SK-N-SH (cell line): Measurements from ENCODE around the gene GNG12. TPM values are rescaled to one million over a fixed set of nuclear protein-coding genes. Genes with fewer than 3 reads are reported as not detected.

Source experiments
- CTCF ChIA-PET: fragments of 300-600, 350-600 bp; formaldehyde crosslinking; extraction: SDS; loops from one replicate; lab custom pipeline; 2021; lab: Yijun Ruan, JAX
- POLR2A ChIA-PET: fragments of 350-600 bp; sonication (Branson Sonifier 250); formaldehyde crosslinking; extraction: SDS; loops from one replicate; lab custom pipeline; 2020; ENCODE audit warnings: antibody characterized with exemption, inconsistent platforms; lab: Yijun Ruan, JAX
- DNase-seq: peaks from one replicate; pipeline ENCODE4 v3.0.0; 2012
- H2AFZ ChIP-seq: fragments of 200-600 bp; sonication (generic); 2 replicates; pipeline ENCODE4 v1.8.1; 2016; ENCODE audit warnings: antibody characterized with exemption, mild to moderate bottlenecking, low read depth
- H3F3A ChIP-seq: fragments of 200-600 bp; sonication (generic); replicated peaks from 2 replicates; pipeline ENCODE3; 2016; ENCODE audit warnings: antibody characterized with exemption, mild to moderate bottlenecking; ENCODE audit not compliant: insufficient read depth
- H3K27ac ChIP-seq, 2 experiments: fragments of 200-500 bp in 1 of 2; fragments of 200-600 bp in 1 of 2; sonication (Bioruptor generic) in 1 of 2; sonication (generic), shearing (Covaris generic) in 1 of 2; 2 replicates each; pipeline versions ENCODE4 v1.5.1 to v1.6.1; 2014 to 2016; ENCODE audit warnings: low read depth in 2 of 2, inconsistent platforms in 1 of 2, low read length in 1 of 2, mild to moderate bottlenecking in 1 of 2, mixed read lengths in 1 of 2
- H3K27me3 ChIP-seq: fragments of 200-600 bp; sonication (generic), shearing (Covaris generic); 2 replicates; pipeline ENCODE4 v1.6.1; 2016; ENCODE audit warnings: mixed run types; ENCODE audit not compliant: insufficient read depth
- H3K36me3 ChIP-seq, 2 experiments: fragments of 200-500 bp in 1 of 2; fragments of 200-600 bp in 1 of 2; sonication (Bioruptor generic) in 1 of 2; sonication (generic) in 1 of 2; replicated peaks in 1 of 2; 2 replicates each; pipeline versions ENCODE3 to v1.5.1; 2014 to 2016; ENCODE audit warnings: low read length in 1 of 2, mild to moderate bottlenecking in 1 of 2; ENCODE audit not compliant: insufficient read depth in 2 of 2, control insufficient read depth in 1 of 2
- H3K4me1 ChIP-seq, 2 experiments: fragments of 200-500 bp in 1 of 2; fragments of 200-600 bp in 1 of 2; sonication (Bioruptor generic) in 1 of 2; sonication (generic), shearing (Covaris generic) in 1 of 2; 2 replicates each; pipeline versions ENCODE4 v1.5.1 to v1.6.1; 2014 to 2016; ENCODE audit warnings: low read depth in 1 of 2, low read length in 1 of 2, mixed run types in 1 of 2; ENCODE audit not compliant: insufficient read depth in 2 of 2, control insufficient read depth in 1 of 2
- H3K4me2 ChIP-seq: fragments of 200-600 bp; sonication (generic), shearing (Covaris generic); 2 replicates; pipeline ENCODE4 v1.6.1; 2017; ENCODE audit warnings: mixed run types
- H3K4me3 ChIP-seq, 2 experiments: fragments of 200-500 bp in 1 of 2; fragments of 200-600 bp in 1 of 2; sonication (Bioruptor generic) in 1 of 2; sonication (generic), shearing (Covaris generic) in 1 of 2; 2 replicates each; pipeline versions ENCODE4 v1.5.1 to v1.8.1; 2014 to 2016; ENCODE audit warnings: low read depth in 2 of 2, inconsistent platforms in 1 of 2, low read length in 1 of 2, mild to moderate bottlenecking in 1 of 2, mixed read lengths in 1 of 2, moderate library complexity in 1 of 2
- H3K79me2 ChIP-seq: fragments of 200-600 bp; sonication (generic); 2 replicates; pipeline ENCODE4 v1.8.1; 2017; ENCODE audit warnings: mild to moderate bottlenecking; ENCODE audit not compliant: insufficient read depth
- H3K9ac ChIP-seq: fragments of 200-600 bp; sonication (generic); 2 replicates; pipeline ENCODE4 v1.6.1; 2017; ENCODE audit warnings: mixed run types
- H3K9me2 ChIP-seq: fragments of 200-600 bp; sonication (generic); 2 replicates; pipeline ENCODE4 v1.6.1; 2017; ENCODE audit warnings: mixed run types
- H3K9me3 ChIP-seq: fragments of 200-600 bp; sonication (generic); 2 replicates; pipeline ENCODE4 v1.6.1; 2017; ENCODE audit warnings: mixed run types, mild to moderate bottlenecking, moderate library complexity
- H4K20me1 ChIP-seq: fragments of 200-600 bp; sonication (generic); 2 replicates; pipeline ENCODE4 v1.6.1; 2017; ENCODE audit warnings: mild to moderate bottlenecking, mixed run types; ENCODE audit not compliant: insufficient read depth
- CTCF ChIP-seq: fragments of 200-600 bp; sonication (generic); IDR thresholded peaks from 2 replicates; pipeline ENCODE4 v1.6.1; 2017; ENCODE audit warnings: antibody characterized with exemption, mild to moderate bottlenecking, moderate library complexity
- EP300 ChIP-seq, 2 experiments: IDR thresholded peaks; 2 replicates each; pipeline versions ENCODE4 v1.4.0 to v1.6.1; 2012; ENCODE audit warnings: borderline replicate concordance in 1 of 2, low read depth in 1 of 2, low read length in 1 of 2
- EZH2phosphoT487 ChIP-seq: fragments of 200-600 bp; sonication (generic); IDR thresholded peaks from 2 replicates; pipeline ENCODE4 v1.6.1; 2017; ENCODE audit warnings: low read depth, mixed run types, mild to moderate bottlenecking, antibody characterized with exemption, moderate library complexity, borderline replicate concordance
- FOXJ3 ChIP-seq: sonication (generic); formaldehyde crosslinking; IDR thresholded peaks from 2 replicates; pipeline ENCODE4 v1.5.1; 2020; ENCODE audit warnings: mild to moderate bottlenecking, missing genetic modification reagents
- GABPA ChIP-seq: IDR thresholded peaks from 2 replicates; pipeline ENCODE4 v1.4.0; 2012; ENCODE audit warnings: low read depth, mild to moderate bottlenecking
- IRF3 ChIP-seq: fragments of 150-350 bp; IDR thresholded peaks from 2 replicates; pipeline ENCODE4 v1.6.1; 2016; ENCODE audit warnings: mild to moderate bottlenecking, low read depth, low read length
- JUND ChIP-seq: IDR thresholded peaks from 2 replicates; pipeline ENCODE4 v1.4.0; 2012
- MXI1 ChIP-seq: IDR thresholded peaks from 2 replicates; pipeline ENCODE4 v1.6.1; 2012; ENCODE audit warnings: mild to moderate bottlenecking, low read depth, low read length, improper control_type of control experiment
- PBX3 ChIP-seq: IDR thresholded peaks from 2 replicates; pipeline ENCODE4; 2012
- POLR2AphosphoS5 ChIP-seq: IDR thresholded peaks from 2 replicates; pipeline ENCODE4 v1.6.1; 2012; ENCODE audit warnings: low read depth, low read length
- RAD21 ChIP-seq: IDR thresholded peaks from 2 replicates; pipeline ENCODE4 v1.6.1; 2012; ENCODE audit warnings: mild to moderate bottlenecking, low read length
- RCOR1 ChIP-seq: fragments of 150-350 bp; IDR thresholded peaks from 2 replicates; pipeline ENCODE4 v1.6.1; 2017; ENCODE audit warnings: antibody characterized with exemption, low read length
- RFX5 ChIP-seq: IDR thresholded peaks from 2 replicates; pipeline ENCODE4 v1.6.1; 2012; ENCODE audit warnings: mild to moderate bottlenecking, improper control_type of control experiment, low read length
- RXRA ChIP-seq: IDR thresholded peaks from 2 replicates; pipeline ENCODE4 v1.4.0; 2012; ENCODE audit warnings: low read depth, mild to moderate bottlenecking, borderline replicate concordance
- SIN3A ChIP-seq: IDR thresholded peaks from 2 replicates; pipeline ENCODE4 v1.6.1; 2012; ENCODE audit warnings: low read depth, mild to moderate bottlenecking, low read length, moderate library complexity, borderline replicate concordance
- SMC3 ChIP-seq: IDR thresholded peaks from 2 replicates; pipeline ENCODE4 v1.6.1; 2012; ENCODE audit warnings: low read depth, low read length, improper control_type of control experiment
- TAF1 ChIP-seq: IDR thresholded peaks from 2 replicates; pipeline ENCODE4 v1.6.1; 2012; ENCODE audit warnings: low read depth, mild to moderate bottlenecking, low read length, moderate library complexity, borderline replicate concordance
- TEAD4 ChIP-seq: IDR thresholded peaks from 2 replicates; pipeline ENCODE4 v1.4.0; 2012; ENCODE audit warnings: mild to moderate bottlenecking, borderline replicate concordance; ENCODE audit not compliant: insufficient read depth
- USF1 ChIP-seq: IDR thresholded peaks from 2 replicates; pipeline ENCODE4 v1.4.0; 2012; ENCODE audit warnings: low read depth, borderline replicate concordance
- ZBTB33 ChIP-seq: IDR thresholded peaks from 2 replicates; pipeline ENCODE4 v1.4.0; 2012; ENCODE audit warnings: low read depth, borderline replicate concordance
- WGBS: methylation state at CpG from one replicate; pipeline ENCODE4 v1.1.6; 2017; ENCODE audit warnings: low lambda C conversion rate; 5-methylcytosine and 5-hydroxymethylcytosine counted together
- polyA plus RNA-seq, 3 experiments: library from polyadenylated mRNA; depleted of rRNA; stranded (reverse); fragments of >200 nt; gene quantifications; 2 replicates each; pipeline ENCODE4 v1.2.3, GENCODE V29; 2012

GNG12 gene
- polyA plus RNA-seq, 1 of the 3 experiments (the other 2 are of a cell fraction), result 41.2 TPM

GRCh38 chr1:67741736-67742135, 91.5 kb downstream of the GNG12 start:
- Histone ChIP-seq H3K9ac (no peak overlapping the region), H2AFZ (no peak overlapping the region), H4K20me1 (no peaks in the 10 kb centered on the region), H3K9me2 (no peaks in the 10 kb centered on the region), H3K36me3 (peaks cover 2 to 5% of the 10 kb centered on the region in 2 experiments), H3K4me1 (peaks cover 1 to 23% of the 10 kb centered on the region in 2 experiments; a peak in 3 of 4 replicates), H3F3A (peaks cover 10% of the 10 kb centered on the region), H3K79me2 (peaks cover 90% of the 10 kb centered on the region), H3K27ac (no peak overlapping the region), H3K27me3 (no peaks in the 10 kb centered on the region), H3K4me2 (no peak overlapping the region), H3K9me3 (no peaks in the 10 kb centered on the region), H3K4me3 (no peak overlapping the region)
- DNase-seq, result no peak
- POLR2A ChIA-PET, result interaction anchor here (0.6 kb wide), 1 partner anchor 208 kb away, joined by 4 read pairs; no protein-coding TSS in a partner anchor
- CTCF ChIA-PET, result interaction anchor here (0.9 to 2.3 kb wide), 6 partner anchors 18 to 206 kb away, joined by 3 to 15 read pairs (median 4); no protein-coding TSS in a partner anchor
- WGBS, result 100% methylated on average over 1 of the region's 1 CpG
- TF ChIP-seq JUND (no peak), PBX3 (no peak), SIN3A (no peak), RXRA (no peak), POLR2AphosphoS5 (no peak), TEAD4 (no peak), RAD21 (no peak), MXI1 (no peak), RCOR1 (no peak), RFX5 (no peak), EZH2phosphoT487 (no peak), SMC3 (no peak), IRF3 (no peak), CTCF (no peak), GABPA (no peak), USF1 (no peak), ZBTB33 (no peak), EP300 (IDR thresholded peaks at IDR 0.05; ENCODE audit: borderline replicate concordance in 1 of 2, low read depth in 1 of 2, low read length in 1 of 2) (no peak), FOXJ3 (no peak), TAF1 (no peak)
